Naive thymus-derived CD8-positive, alpha-beta T cell (primary cell): Measurements from ENCODE around the gene E2F3. TPM values are rescaled to one million over a fixed set of nuclear protein-coding genes. Genes with fewer than 3 reads are reported as not detected.
A peak's percentile ranks its signal among the peaks of the same experiment; 100 is the strongest.

ENCODE experiments used
- ATAC-seq, 2 donors: fragments of 150-1000 bp; cut with Tn5 transposase in 1 of 2; sonication (Bioruptor Pico), chemical (Tn5 transposase) in 1 of 2; 1 replicate in 1 of 2; 2 replicates in 1 of 2; pipeline ENCODE4 v1.10.0; 2021; ENCODE audit warnings: mild to moderate bottlenecking in 2 of 2, moderate library complexity in 2 of 2
- POLR2A ChIA-PET: fragments of 350-600 bp; sonication (Branson Sonifier 250); formaldehyde crosslinking; loops from one replicate; lab custom pipeline; 2021; ENCODE audit warnings: antibody characterized with exemption; lab: Charles Lee
- DNase-seq, 10 donors: peaks; one replicate each; pipeline versions ENCODE4 v3.0.0 to v3.0.0-alpha.2; 2020 to 2022
- H3K27ac Mint-ChIP-seq, 10 donors: one replicate each; pipeline ENCODE4 v1.8.0; 2020 to 2022; ENCODE audit warnings: mild to moderate bottlenecking in 10 of 10, mixed read lengths in 10 of 10, moderate library complexity in 4 of 10, inconsistent platforms in 1 of 10
- H3K27me3 Mint-ChIP-seq, 5 donors: one replicate each; pipeline ENCODE4 v1.8.0; 2021 to 2022; ENCODE audit warnings: mixed read lengths in 5 of 5
- H3K36me3 Mint-ChIP-seq, 3 donors: one replicate each; pipeline ENCODE4 v1.8.0; 2020 to 2022; ENCODE audit warnings: mixed read lengths in 3 of 3, mild to moderate bottlenecking in 2 of 3, inconsistent platforms in 1 of 3
- H3K4me1 Mint-ChIP-seq, 4 donors: one replicate each; pipeline ENCODE4 v1.8.0; 2021 to 2022; ENCODE audit warnings: mixed read lengths in 4 of 4
- H3K4me3 Mint-ChIP-seq, 10 donors: one replicate each; pipeline ENCODE4 v1.8.0; 2020 to 2022; ENCODE audit warnings: mild to moderate bottlenecking in 10 of 10, mixed read lengths in 10 of 10, moderate library complexity in 6 of 10, inconsistent platforms in 1 of 10
- H3K9me3 Mint-ChIP-seq, 9 donors: one replicate each; pipeline ENCODE4 v1.8.0; 2020 to 2022; ENCODE audit warnings: mixed read lengths in 9 of 9, mild to moderate bottlenecking in 3 of 9, inconsistent platforms in 1 of 9, moderate library complexity in 1 of 9
- polyA plus RNA-seq, 3 donors: library from polyadenylated mRNA; unstranded; fragments of 300-500 nt; fragmentation: Illumina TruSeq; gene quantifications; one replicate each; pipeline ENCODE4 v1.2.3, GENCODE V29; 2021
- total RNA-seq, 8 experiments: library from RNA in 2 of 8; stranded (reverse) in 2 of 8; gene quantifications; one replicate each; pipeline ENCODE4 v1.2.3 and lab custom pipeline; 2021 to 2026

Gene E2F3
- total and polyA plus RNA-seq, 5 experiments from 2014 or later: 4.9 to 45.2 (median 8.0) TPM

DNA sequence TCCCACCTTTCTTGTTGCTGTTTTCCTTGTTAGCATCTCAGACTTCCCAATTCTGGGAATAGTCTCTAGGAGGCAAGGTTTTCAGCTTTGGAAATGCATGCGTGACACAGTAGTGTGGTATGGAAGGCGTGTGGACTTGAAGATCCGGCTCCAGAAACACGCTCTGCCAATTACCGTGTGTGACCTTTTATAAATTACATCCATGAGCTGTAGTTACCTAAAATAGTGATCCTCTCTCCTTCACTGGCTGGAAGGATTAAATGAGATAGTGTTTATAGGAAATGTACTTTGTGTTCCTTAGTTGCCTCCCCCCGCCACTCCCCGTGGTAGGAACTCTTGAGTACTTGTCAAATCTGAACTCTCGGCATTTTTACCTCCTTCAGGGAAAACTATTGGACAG is 13.0 kb downstream of the E2F3 start:
- DNase-seq (no peak), ATAC-seq (no peak)
- peaks cover 0 to 8% (median 0%) of the 10 kb centered on the region in 3 donors for H3K36me3 Mint-ChIP-seq
- H3K4me1 Mint-ChIP-seq: peaks cover 46 to 84% (median 68%) of the 10 kb centered on the region in 4 donors
- H3K27ac Mint-ChIP-seq: peak overlapping the region in 5 of 10 donors; percentile 1 to 63 (median 37)
- H3K9me3 Mint-ChIP-seq: no peaks in the 10 kb centered on the region
- POLR2A ChIA-PET: interaction anchor here (1.6 to 2.5 kb wide), 2 partner anchors 10 to 95 kb away, joined by 5 to 7 read pairs; no protein-coding TSS in a partner anchor
- no peaks in the 10 kb centered on the region for H3K27me3 Mint-ChIP-seq
- no peak overlapping the region for H3K4me3 Mint-ChIP-seq

DNA sequence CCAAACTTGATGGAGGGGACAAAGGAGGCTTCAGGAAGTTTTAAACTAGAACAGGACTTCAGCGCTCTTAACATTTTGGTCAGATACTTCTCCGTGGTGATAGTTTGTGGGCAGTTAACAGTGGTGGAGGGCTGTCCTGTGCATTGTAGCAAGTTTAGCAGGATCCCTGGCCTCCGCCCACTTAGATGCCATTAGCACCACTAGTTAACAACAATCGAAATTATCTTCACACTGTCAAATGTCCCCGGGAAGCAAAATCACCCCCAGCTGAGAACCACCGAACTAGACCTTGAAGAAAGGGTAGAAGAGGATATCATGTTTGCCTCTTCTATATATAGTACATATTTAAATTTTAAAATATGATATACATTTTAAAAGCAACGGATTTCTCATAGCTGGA is 13.6 kb downstream of the E2F3 start:
- no peaks in the 10 kb centered on the region for H3K27me3 Mint-ChIP-seq
- POLR2A ChIA-PET: interaction anchor here (2.5 kb wide), 1 partner anchor 11 kb away, joined by 7 read pairs; no protein-coding TSS in a partner anchor
- H3K27ac Mint-ChIP-seq: peak overlapping the region in 2 of 10 donors; percentile 40 to 42
- peaks cover 42 to 83% (median 67%) of the 10 kb centered on the region in 4 donors for H3K4me1 Mint-ChIP-seq
- no peaks in the 10 kb centered on the region for H3K9me3 Mint-ChIP-seq
- H3K36me3 Mint-ChIP-seq: peaks cover 0 to 7% (median 0%) of the 10 kb centered on the region in 3 donors
- H3K4me3 Mint-ChIP-seq: no peak overlapping the region
- ATAC-seq (no peak), DNase-seq (no peak)

GRCh38 chr6:20415712-20416454 is 14.2 kb downstream of the E2F3 start:
- Mint-ChIP-seq H3K27ac (peak overlapping the region in 4 of 10 donors; percentile 8 to 41 (median 19)), H3K27me3 (no peaks in the 10 kb centered on the region), H3K9me3 (no peaks in the 10 kb centered on the region), H3K4me1 (peaks cover 43 to 79% (median 65%) of the 10 kb centered on the region in 4 donors), H3K36me3 (peaks cover 0 to 8% (median 2%) of the 10 kb centered on the region in 3 donors), H3K4me3 (peak overlapping the region in 4 of 10 donors; percentile 10 to 42 (median 28))
- ATAC-seq (peak in 1 of 2 donors; percentile 30), DNase-seq (no peak)
- POLR2A ChIA-PET: no interaction called here

- no peak for DNase-seq
These were observed 15.1 kb downstream of the E2F3 start for GRCh38 chr6:20416567-20417345.

DNA sequence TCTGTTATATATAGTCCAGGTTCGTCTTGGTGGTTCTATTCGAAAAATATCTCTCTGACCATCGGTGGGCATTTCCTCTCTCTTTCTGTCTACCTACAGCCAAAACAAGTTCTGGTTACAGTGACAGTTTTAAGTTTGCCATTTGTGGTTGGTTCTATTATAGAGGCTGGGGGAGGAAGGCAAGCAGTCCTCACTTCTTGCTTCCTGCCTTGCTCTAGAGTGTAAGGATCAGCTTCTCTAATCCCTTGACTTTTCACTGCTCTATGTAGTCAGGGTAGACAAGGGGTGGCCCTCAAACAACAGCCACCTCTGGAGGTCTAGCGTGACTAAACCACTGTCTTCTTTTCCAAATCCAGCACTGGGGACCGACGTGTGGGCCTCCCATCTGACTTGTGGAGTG is 16.1 kb downstream of the E2F3 start:
- no peak for DNase-seq
- H3K27ac Mint-ChIP-seq: peak overlapping the region in 6 of 10 donors; percentile 6 to 60 (median 24)

More at GRCh38 chr6:20416567-20417345, 15.1 kb downstream of the E2F3 start:
- peak in 1 of 2 donors; percentile 35 for ATAC-seq
- Mint-ChIP-seq H3K4me1 (peaks cover 41 to 71% (median 59%) of the 10 kb centered on the region in 4 donors), H3K4me3 (peak overlapping the region in 7 of 10 donors; percentile 1 to 43 (median 15)), H3K27me3 (no peaks in the 10 kb centered on the region), H3K36me3 (peaks cover 4 to 13% (median 11%) of the 10 kb centered on the region in 3 donors), H3K9me3 (peaks cover 0 to 4% (median 0%) of the 10 kb centered on the region in 9 donors), H3K27ac (peak overlapping the region in 3 of 10 donors; percentile 32 to 57 (median 41))
- POLR2A ChIA-PET: interaction anchor here (2.2 kb wide), 1 partner anchor 12 kb away, joined by 9 read pairs; no protein-coding TSS in a partner anchor

GRCh38 chr6:20426177-20427082 is 24.8 kb downstream of the E2F3 start:
- ATAC-seq: no peak
- Mint-ChIP-seq H3K27ac (peak overlapping the region in 2 of 10 donors; percentile 5 to 53), H3K4me1 (peaks cover 15 to 42% (median 28%) of the 10 kb centered on the region in 4 donors), H3K9me3 (peaks cover 0 to 4% (median 0%) of the 10 kb centered on the region in 9 donors), H3K4me3 (no peak overlapping the region), H3K36me3 (peaks cover 4 to 29% (median 11%) of the 10 kb centered on the region in 3 donors), H3K27me3 (no peaks in the 10 kb centered on the region)
- POLR2A ChIA-PET: no interaction called here
- no peak for DNase-seq

More for the DNA sequence above, 16.1 kb downstream of the E2F3 start:
- ATAC-seq: no peak
- POLR2A ChIA-PET: interaction anchor here (0.6 to 2.2 kb wide), 2 partner anchors 13 to 102 kb away, joined by 3 to 9 read pairs; no protein-coding TSS in a partner anchor
- peaks cover 4 to 15% (median 12%) of the 10 kb centered on the region in 3 donors for H3K36me3 Mint-ChIP-seq
- peaks cover 0 to 5% (median 0%) of the 10 kb centered on the region in 9 donors for H3K9me3 Mint-ChIP-seq
- peaks cover 38 to 63% (median 56%) of the 10 kb centered on the region in 4 donors for H3K4me1 Mint-ChIP-seq
- peak overlapping the region in 8 of 10 donors; percentile 3 to 64 (median 42) for H3K4me3 Mint-ChIP-seq
- no peaks in the 10 kb centered on the region for H3K27me3 Mint-ChIP-seq

DNA sequence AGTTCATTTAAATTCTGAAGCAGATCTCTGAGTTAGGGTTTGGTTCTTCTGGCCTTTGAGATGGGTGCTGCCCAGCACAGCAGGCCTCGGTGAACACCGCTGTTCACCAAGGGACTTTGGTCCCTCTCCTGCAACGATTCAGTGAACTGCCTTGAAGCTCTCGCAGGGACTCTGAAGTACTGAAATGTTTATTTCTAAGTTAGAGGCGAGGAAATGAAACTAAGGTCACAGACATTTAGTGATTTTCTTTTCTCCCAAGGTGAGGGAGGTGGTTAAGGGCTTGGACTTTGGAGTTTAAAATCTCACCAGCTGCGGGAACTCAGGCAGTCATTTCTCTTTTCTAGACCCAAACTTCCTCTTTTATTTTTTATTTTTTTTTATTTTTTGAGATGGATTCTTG is 26.2 kb downstream of the E2F3 start:
- no peak for DNase-seq
- no peak for ATAC-seq
- Mint-ChIP-seq H3K4me1 (peaks cover 18 to 42% (median 30%) of the 10 kb centered on the region in 4 donors), H3K27me3 (no peaks in the 10 kb centered on the region), H3K36me3 (peaks cover 10 to 31% (median 14%) of the 10 kb centered on the region in 3 donors), H3K4me3 (no peak overlapping the region), H3K9me3 (peaks cover 0 to 8% (median 0%) of the 10 kb centered on the region in 9 donors), H3K27ac (no peak overlapping the region)
- POLR2A ChIA-PET: no interaction called here

- Mint-ChIP-seq H3K36me3 (peaks cover 10 to 29% (median 26%) of the 10 kb centered on the region in 3 donors), H3K4me1 (peaks cover 8 to 12% (median 10%) of the 10 kb centered on the region in 4 donors), H3K27me3 (no peaks in the 10 kb centered on the region), H3K27ac (peak overlapping the region in 2 of 10 donors; percentile 35 to 38), H3K4me3 (no peak overlapping the region), H3K9me3 (peaks cover 0 to 8% (median 0%) of the 10 kb centered on the region in 9 donors)
- ATAC-seq: no peak
- POLR2A ChIA-PET: no interaction called here
- DNase-seq: no peak
These were observed 31.0 kb downstream of the E2F3 start for GRCh38 chr6:20432692-20433091.

GRCh38 chr6:20433321-20433720 is 31.6 kb downstream of the E2F3 start:
- peaks cover 12 to 30% (median 26%) of the 10 kb centered on the region in 3 donors for H3K36me3 Mint-ChIP-seq
- no peak for ATAC-seq

DNA sequence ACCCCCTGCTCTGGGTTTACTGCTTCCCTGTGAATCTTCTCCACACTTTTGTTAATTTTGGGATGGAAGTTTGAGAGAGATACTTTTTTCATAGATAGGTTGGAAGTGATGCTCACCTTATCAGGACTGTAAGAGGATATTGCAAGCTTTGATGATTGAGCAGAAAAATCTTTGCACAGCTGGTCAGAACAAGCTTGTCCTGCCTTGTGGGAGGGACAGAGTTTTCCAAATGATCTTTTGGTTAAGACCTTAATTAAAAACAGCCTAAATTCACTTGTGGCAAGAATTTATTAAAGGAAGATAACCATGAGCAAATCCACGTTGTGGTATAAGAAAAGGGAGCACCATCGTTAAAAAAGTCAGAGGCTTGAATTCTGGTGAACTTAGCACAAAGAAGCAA is 32.2 kb downstream of the E2F3 start:
- H3K4me1 Mint-ChIP-seq: peaks cover 7 to 11% (median 9%) of the 10 kb centered on the region in 4 donors
- H3K27me3 Mint-ChIP-seq: no peaks in the 10 kb centered on the region
- DNase-seq (no peak), ATAC-seq (no peak)
- POLR2A ChIA-PET: no interaction called here
- H3K27ac Mint-ChIP-seq: peak overlapping the region in 1 of 10 donors; percentile 35
- H3K9me3 Mint-ChIP-seq: peaks cover 0 to 8% (median 2%) of the 10 kb centered on the region in 9 donors
- H3K4me3 Mint-ChIP-seq: no peak overlapping the region
- peaks cover 15 to 36% (median 32%) of the 10 kb centered on the region in 3 donors for H3K36me3 Mint-ChIP-seq

More at GRCh38 chr6:20433321-20433720, 31.6 kb downstream of the E2F3 start:
- Mint-ChIP-seq H3K27ac (no peak overlapping the region), H3K27me3 (no peaks in the 10 kb centered on the region), H3K9me3 (peaks cover 0 to 8% (median 2%) of the 10 kb centered on the region in 9 donors), H3K4me3 (no peak overlapping the region), H3K4me1 (peaks cover 8 to 11% (median 9%) of the 10 kb centered on the region in 4 donors)
- POLR2A ChIA-PET: no interaction called here
- no peak for DNase-seq

DNA sequence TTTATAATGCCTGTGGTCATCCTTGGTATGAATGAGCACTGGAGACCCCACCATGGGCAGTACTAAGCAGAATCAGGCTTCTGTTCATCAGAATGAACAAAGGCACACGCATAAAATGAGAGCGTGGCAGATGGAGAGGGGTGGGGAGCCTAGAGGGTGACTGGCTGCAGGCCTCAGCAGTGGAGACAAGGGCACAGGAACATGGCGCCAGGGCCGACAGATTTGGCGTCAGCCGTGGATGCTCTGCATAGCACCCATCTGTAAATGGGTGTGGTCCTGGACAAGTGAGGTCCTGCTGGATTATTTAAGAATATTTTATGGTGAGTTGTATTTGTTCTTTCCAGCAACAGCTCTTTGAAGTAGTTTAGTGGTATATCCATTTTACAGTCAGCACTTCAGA is 33.1 kb downstream of the E2F3 start:
- Mint-ChIP-seq H3K27me3 (no peaks in the 10 kb centered on the region), H3K27ac (peak overlapping the region in 1 of 10 donors; percentile 87), H3K9me3 (peaks cover 0 to 8% (median 2%) of the 10 kb centered on the region in 9 donors), H3K4me1 (peaks cover 7 to 11% (median 9%) of the 10 kb centered on the region in 4 donors), H3K4me3 (no peak overlapping the region), H3K36me3 (peaks cover 17 to 43% (median 37%) of the 10 kb centered on the region in 3 donors)
- POLR2A ChIA-PET: no interaction called here
- ATAC-seq: no peak
- DNase-seq: no peak
